ENCODE results near the gene MYBPC3. TPM values are rescaled to one million over a fixed set of nuclear protein-coding genes. Genes with fewer than 3 reads are reported as not detected.

Gene MYBPC3
- total and polyA plus RNA-seq, 10 of the 15 experiments (the other 5 are each of a cell fraction or from before 2014, with no cell fraction given), result 0.03 to 0.08 (median 0.03) TPM; not detected in 7

- H2AFZ ChIP-seq (ENCODE audit: control insufficient read depth, low read depth, low read length), result no peak overlapping the region
- FAIRE-seq, result no peak
- no peaks in the 10 kb centered on the region for H3K4me1 ChIP-seq (ENCODE audit: control insufficient read depth, insufficient read depth, low read length)
- H3K9ac ChIP-seq (ENCODE audit: control insufficient read depth, insufficient read depth, low read length), result no peak overlapping the region
- in situ Hi-C loops (cut with MboI) (no loop called here), intact Hi-C loops (cut with micrococcal nuclease; ENCODE audit: unreplicated experiment) (no loop called here)
- ChIA-PET SMC1A (ENCODE audit: uncharacterized antibody, unreplicated experiment) (no interaction called here), POLR2A (interaction anchor here (1.2 kb wide), 1 partner anchor 145 kb away, joined by 3 read pairs; the partner anchor contains the start of gene DDB2), CTCF (interaction anchor here (1.6 kb wide), 1 partner anchor 15 kb away, joined by 8 read pairs; no protein-coding TSS in a partner anchor), RAD21 (ENCODE audit: unreplicated experiment) (no interaction called here)
- no peak overlapping the region for H3K4me2 ChIP-seq (ENCODE audit: control insufficient read depth, insufficient read depth)
- H3K9me3 ChIP-seq (replicated peaks; ENCODE audit: control insufficient read depth, insufficient read depth, low read length), result no peaks in the 10 kb centered on the region; the same call in 2 of the 3 replicates
- no peaks in the 10 kb centered on the region for H3K27me3 ChIP-seq (replicated peaks in 1 of 2; ENCODE audit: control insufficient read depth in 2 of 2, insufficient read depth in 2 of 2, low read length in 1 of 2)
- no peaks in the 10 kb centered on the region for H4K20me1 ChIP-seq (ENCODE audit: control insufficient read depth, insufficient read depth)
- H3K27ac ChIP-seq (ENCODE audit: control insufficient read depth, insufficient read depth), result no peak overlapping the region
- H3K36me3 ChIP-seq (ENCODE audit: control insufficient read depth in 2 of 2, insufficient read depth in 2 of 2, low read length in 1 of 2), result peaks cover 3% of the 10 kb centered on the region in 2 experiments; a peak in 3 of 4 replicates
- no TSS peak for BruUV-seq (replicated peaks)
- H3K79me2 ChIP-seq (ENCODE audit: control insufficient read depth, insufficient read depth, low read length), result no peaks in the 10 kb centered on the region; the same call in 1 of the 2 replicates
- H3K4me3 ChIP-seq, result no peak overlapping the region
- TF ChIP-seq POU2F2 (IDR thresholded peaks at IDR 0.05; ENCODE audit: borderline replicate concordance, low read depth, low read length), result no peak
- no peak for ATAC-seq
- DNase-seq (ENCODE audit: low read depth, low spot score), result no peak
- 89% methylated on average over 17 of the region's 17 CpGs for WGBS (ENCODE audit: insufficient coverage, insufficient replicate concordance, low lambda C conversion rate, missing lambda C conversion rate)
Observed at GRCh38 chr11:47359586-47359985, 7.1 kb upstream of the MYBPC3 start.

GRCh38 chr11:47359162-47359561 lies 6.7 kb upstream of the MYBPC3 start:
- H2AFZ ChIP-seq (ENCODE audit: control insufficient read depth, low read depth, low read length), result no peak overlapping the region
- H3K9me3 ChIP-seq (replicated peaks; ENCODE audit: control insufficient read depth, insufficient read depth, low read length), result no peaks in the 10 kb centered on the region; the same call in 2 of the 3 replicates
- no peak overlapping the region for H3K27ac ChIP-seq (ENCODE audit: control insufficient read depth, insufficient read depth)
- 98% methylated on average over 6 of the region's 7 CpGs for WGBS (ENCODE audit: insufficient coverage, insufficient replicate concordance, low lambda C conversion rate, missing lambda C conversion rate)
- no peaks in the 10 kb centered on the region for H3K4me1 ChIP-seq (ENCODE audit: control insufficient read depth, insufficient read depth, low read length)
- RAD21 ChIA-PET (ENCODE audit: unreplicated experiment), result no interaction called here
- H3K79me2 ChIP-seq (ENCODE audit: control insufficient read depth, insufficient read depth, low read length), result no peaks in the 10 kb centered on the region; the same call in 1 of the 2 replicates
- H4K20me1 ChIP-seq (ENCODE audit: control insufficient read depth, insufficient read depth), result no peaks in the 10 kb centered on the region
- FAIRE-seq, result no peak
- H3K27me3 ChIP-seq (replicated peaks in 1 of 2; ENCODE audit: control insufficient read depth in 2 of 2, insufficient read depth in 2 of 2, low read length in 1 of 2), result no peaks in the 10 kb centered on the region
- TF ChIP-seq EZH2 (IDR thresholded peaks at IDR 0.05; ENCODE audit: borderline replicate concordance, control insufficient read depth, low read depth, low read length) (no peak), E2F4 (IDR thresholded peaks at IDR 0.05; ENCODE audit: low read depth, low read length) (no peak), CREB1 (IDR thresholded peaks at IDR 0.05; ENCODE audit: low read depth) (no peak), PAX5 (IDR thresholded peaks at IDR 0.05; ENCODE audit: borderline replicate concordance, low read depth, low read length) (no peak), POLR2AphosphoS2 (IDR thresholded peaks at IDR 0.05; ENCODE audit: low read depth, low read length) (no peak), ESRRA (IDR thresholded peaks at IDR 0.05; ENCODE audit: low read length) (no peak)
- ATAC-seq, result no peak
- H3K9ac ChIP-seq (ENCODE audit: control insufficient read depth, insufficient read depth, low read length), result no peak overlapping the region
- H3K4me3 ChIP-seq, result no peak overlapping the region
- POLR2A ChIA-PET, result interaction anchor here (1.2 kb wide), 1 partner anchor 144 kb away, joined by 3 read pairs; the partner anchor contains the start of gene DDB2
- no peak overlapping the region for H3K4me2 ChIP-seq (ENCODE audit: control insufficient read depth, insufficient read depth)
- intact Hi-C loops (cut with micrococcal nuclease; ENCODE audit: unreplicated experiment) (no loop called here), in situ Hi-C loops (cut with MboI) (no loop called here)
- SMC1A ChIA-PET (ENCODE audit: uncharacterized antibody, unreplicated experiment), result no interaction called here
- peaks cover 3% of the 10 kb centered on the region in 2 experiments; a peak in 3 of 4 replicates for H3K36me3 ChIP-seq (ENCODE audit: control insufficient read depth in 2 of 2, insufficient read depth in 2 of 2, low read length in 1 of 2)
- CTCF ChIA-PET, result interaction anchor here (1.6 kb wide), 1 partner anchor 15 kb away, joined by 8 read pairs; no protein-coding TSS in a partner anchor
- BruUV-seq (replicated peaks), result no TSS peak
- DNase-seq (ENCODE audit: low read depth, low spot score), result no peak

Measured in GM12878 (cell line).